GM19455 (cell line): ENCODE measurements around the gene CHCHD10.
A peak's percentile ranks its signal among the peaks of the same experiment; 100 is the strongest.
"Not testable (repeated sequence)": the region's sequence is repeated elsewhere in the genome, so short reads cannot be mapped to it uniquely, and the experiment has no call there.

Experiments used
- ATAC-seq: cut with Tn5 transposase; IDR thresholded peaks from one replicate; pipeline ENCODE4 v1.9.1; 2021; ENCODE audit not compliant: unreplicated experiment

Gene CHCHD10

DNA sequence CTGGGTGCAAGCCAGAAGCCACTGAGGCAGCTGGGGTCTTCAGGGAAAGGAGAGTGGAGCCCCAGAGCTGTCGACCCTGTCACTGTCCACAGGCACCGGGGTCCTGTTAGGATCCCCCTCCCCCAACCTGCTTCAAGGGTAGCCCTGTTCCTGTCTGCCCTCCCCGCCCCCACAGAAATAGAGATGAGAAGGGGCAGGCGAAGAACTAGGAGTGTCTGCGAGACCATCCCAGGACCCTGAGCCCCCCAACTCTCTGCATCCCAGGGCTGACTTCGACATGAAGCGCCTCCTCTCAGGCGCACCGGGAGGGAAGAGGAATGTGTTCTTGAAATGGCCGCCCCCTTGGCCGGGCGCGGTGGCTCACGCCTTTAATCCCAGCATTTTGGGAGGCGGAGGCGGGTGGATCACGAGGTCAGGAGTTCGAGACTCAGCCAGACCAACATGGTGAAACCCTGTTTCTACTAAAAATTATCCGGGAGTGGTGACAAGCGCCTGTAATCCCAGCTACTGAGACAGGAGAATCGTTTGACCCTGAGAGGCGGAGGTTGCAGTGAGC lies 16.3 kb downstream of the CHCHD10 start:
- ATAC-seq, result peak; percentile 14

DNA sequence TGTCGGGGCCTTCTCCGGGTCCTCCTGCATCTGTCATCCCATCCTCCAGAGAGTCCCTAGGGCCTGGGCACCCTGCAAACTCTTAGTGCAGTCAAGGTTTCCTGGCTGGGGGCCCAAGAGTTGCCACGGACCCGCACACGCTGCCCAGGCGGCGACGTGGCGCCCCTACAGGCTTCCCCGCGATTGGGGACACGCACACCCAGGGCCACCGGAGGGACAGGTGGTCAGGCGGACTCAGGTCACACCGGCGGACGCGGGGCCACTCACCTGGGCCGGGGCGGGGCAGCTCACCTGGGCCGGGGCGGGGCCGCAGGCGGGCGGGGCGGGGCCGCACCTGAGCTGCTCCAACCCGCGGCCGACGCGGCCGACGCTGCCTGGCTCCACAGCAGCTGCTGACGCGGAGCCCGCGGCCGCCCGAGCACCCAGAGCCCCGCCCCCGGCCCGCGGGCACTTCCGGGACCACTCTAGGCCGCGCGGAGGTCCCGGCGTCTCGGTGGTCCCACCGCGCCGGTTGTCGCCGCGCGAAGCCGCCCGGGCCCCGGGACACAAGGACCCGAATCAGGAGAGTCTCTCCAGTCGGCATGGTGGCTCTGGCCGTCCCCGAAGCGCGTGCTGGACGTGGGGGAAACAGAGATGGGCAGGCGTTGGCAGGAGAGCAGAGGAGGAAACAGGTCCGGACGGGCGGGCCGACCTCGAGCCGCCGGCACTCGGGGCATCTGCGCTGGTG lies 16.9 kb downstream of the CHCHD10 start, which contains the start of gene ZNF70:
ZNF70 (minus strand) TSS at position 399 of the 727 bp plus-strand sequence. CDS start 5,972 bp downstream, outside the sequence.
- ATAC-seq, result peak; percentile 69

DNA sequence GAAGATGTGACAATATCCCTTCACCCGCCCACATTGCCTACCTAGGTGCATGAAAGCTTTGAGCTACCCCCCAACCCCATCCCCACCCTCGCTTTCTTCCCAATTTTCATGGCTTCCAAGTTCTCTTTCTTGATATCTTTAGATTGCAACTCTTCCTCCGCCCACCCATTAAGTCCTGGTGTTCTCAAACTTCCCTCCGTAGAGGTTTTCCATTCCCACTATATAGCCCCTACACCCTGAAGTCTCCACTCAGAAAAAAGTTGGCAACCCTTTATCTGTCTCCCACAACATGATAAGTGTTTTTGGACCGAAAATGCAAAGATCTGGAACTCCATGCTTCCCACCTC lies 17.4 kb downstream of the CHCHD10 start:
- no peak for ATAC-seq

DNA sequence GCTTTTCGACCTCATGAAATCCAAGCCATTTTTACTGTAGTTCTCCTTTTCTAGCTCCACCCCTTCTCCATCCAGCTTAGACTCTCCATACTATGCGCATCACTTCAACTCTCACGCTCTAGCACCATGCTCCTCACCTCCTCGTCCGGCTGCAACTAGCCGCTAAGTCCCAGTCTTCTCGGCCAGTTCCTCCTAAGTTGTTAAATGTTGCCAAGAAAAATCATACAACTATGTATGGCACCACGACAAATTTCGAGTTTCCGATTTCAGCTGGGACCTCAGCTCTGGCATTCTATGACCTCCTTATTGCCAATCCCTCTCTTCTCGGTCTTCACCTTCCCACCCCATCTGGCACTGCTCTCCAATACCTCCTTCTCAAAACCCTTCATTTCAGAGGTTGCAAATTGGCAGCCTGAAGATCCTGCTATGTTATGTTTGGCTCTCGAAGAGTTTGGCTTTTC lies 17.9 kb downstream of the CHCHD10 start:
- no peak for ATAC-seq

DNA sequence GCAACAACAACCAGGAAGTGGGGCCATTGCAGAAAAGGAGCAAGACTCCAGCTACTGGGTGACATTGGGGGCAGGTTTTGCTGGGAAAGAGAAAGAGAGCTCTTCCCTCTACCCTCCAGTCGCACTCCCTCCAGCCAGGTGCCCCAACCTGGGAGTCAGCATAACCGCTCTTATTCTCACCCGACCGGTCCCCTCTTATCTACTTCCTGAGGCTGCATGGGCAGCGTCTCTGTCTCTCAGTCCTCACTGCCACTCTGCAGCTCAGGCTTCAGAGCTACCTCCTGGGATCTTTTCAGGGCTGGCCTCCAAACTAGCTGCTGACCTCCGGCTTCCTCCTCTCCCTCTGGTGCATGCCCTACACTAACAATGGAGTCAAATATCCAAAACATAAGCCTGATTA lies 22.0 kb downstream of the CHCHD10 start:
- ATAC-seq, result no peak

DNA sequence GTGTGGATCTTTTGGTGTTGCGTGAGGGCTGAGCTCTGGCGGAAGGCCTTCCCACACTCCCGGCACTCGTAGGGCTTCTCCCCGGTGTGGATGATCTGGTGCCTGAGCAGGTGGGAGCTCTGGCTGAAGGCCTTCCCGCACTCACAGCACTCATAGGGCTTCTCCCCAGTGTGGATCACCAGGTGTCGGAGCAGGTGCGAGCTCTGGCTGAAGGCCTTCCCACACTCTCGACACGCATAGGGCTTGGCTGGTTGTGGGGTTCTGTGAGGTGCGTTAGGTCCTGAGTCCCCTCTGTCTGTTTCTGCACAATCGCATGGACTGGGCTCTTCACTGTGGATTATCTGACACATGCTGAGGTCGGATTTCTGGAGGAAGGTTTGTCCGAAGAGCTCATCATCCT lies 23.3 kb downstream of the CHCHD10 start:
- no peak for ATAC-seq

DNA sequence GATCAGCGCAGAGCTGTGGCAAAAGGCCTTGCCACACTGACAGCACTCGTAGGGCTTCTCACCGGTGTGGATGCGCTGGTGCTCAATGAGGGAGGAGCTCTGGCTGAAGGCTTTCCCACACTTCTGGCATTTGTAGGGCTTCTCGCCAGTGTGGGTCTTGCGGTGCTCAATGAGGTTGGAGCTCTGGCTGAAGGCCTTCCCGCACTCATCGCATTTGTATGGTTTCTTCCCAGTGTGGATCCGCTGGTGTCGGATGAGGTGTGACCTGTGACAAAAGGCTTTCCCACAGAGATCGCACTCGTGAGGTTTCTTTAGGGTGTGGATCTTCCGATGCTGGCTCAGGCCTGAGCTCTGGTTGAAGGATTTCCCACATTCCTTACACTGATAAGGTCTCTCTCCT lies 23.8 kb downstream of the CHCHD10 start:
- ATAC-seq, result no peak

DNA sequence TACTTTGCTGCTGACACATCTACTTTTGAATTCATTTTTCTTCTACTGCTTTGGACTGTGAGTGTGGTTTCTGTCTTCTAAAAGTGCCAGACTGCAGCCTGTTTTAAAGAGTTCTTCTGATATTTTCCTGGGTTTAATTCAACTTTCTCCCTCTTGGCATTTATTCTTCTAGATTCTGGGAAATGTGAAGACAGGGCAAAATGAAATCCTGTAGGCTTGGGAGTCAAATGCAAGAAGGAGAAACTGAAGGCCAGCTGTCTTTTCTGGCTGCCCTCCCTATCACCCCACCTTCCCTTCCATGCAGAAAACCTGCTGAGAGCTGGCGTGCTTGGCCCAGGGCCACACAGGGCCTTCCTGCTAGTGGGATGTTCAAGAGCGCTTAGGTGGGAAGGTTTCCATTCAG lies 24.5 kb downstream of the CHCHD10 start:
- ATAC-seq, result no peak

DNA sequence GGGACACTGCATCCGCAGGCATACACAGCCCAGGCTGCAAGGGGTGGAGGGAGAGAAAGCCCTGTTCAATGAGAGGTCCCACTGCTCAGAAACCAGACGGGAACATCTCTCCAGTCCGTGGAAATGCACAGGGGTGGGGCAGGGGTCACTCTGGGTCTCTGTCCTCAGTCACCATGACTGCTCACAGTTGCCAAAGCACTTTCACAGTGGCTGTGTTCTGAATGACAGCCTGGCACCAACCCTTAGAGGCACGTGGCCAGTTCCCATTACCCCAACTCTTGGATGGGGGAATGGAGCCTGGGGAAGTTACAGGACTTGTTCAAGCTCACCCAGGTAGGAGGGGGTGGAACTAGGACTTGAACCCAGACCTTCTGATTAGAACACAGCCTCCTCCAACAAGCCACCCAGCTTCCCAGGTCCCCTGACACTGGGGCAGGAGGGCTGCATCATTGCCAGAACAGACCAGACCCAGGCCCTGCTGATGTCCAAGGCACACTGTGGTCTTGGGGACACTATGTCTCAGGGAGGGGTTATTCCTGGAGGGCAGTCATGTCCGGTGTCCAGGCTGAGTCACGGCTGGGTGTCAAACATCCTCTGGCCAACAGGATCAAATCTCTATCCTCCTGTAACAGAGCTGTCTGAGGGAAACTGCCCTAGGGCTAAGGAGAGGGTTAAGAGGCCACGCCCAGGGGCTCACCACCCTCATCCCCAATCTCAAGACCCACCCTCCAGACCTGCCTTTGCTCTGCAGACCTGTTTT lies 25.1 kb downstream of the CHCHD10 start:
- no peak for ATAC-seq

DNA sequence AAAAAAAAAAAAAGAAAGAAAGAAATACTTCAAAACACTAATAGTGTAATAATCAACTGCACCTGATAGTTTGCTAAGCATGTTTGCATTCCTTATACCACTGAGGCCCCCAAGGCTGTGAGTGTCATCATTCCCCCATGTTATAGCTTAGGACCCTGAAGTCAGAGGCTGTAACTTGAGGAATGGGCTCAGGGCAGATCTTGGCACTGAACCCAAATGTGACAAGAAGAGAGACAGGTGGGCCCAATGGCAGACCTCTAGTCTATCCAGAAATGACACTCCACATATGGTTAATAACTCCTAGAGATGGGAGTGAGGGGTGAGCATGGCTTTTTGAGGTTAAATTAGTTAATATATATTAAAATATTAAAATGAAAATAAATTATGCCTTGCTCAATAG lies 30.1 kb downstream of the CHCHD10 start:
- no peak for ATAC-seq

DNA sequence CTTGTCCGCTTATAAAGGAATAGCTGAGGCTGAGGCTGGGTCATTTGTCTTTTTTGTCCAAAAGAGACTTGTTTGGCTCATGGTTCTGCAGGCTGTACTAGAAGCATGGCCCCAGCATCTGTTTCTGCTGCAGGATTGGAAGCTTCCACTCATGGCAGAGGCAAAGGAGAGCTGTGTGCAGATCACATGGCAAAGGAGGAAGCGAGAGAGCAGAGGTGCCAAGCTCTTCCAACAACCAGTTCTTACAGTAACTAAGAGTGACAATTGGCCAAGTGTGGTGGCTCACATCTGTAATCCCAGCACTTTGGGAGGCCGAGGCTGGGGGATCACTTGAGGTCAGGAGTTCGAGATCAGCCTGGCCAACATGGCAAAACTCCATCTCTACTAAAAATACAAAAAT lies 39.7 kb downstream of the CHCHD10 start:
- not testable (repeated sequence) for ATAC-seq

DNA sequence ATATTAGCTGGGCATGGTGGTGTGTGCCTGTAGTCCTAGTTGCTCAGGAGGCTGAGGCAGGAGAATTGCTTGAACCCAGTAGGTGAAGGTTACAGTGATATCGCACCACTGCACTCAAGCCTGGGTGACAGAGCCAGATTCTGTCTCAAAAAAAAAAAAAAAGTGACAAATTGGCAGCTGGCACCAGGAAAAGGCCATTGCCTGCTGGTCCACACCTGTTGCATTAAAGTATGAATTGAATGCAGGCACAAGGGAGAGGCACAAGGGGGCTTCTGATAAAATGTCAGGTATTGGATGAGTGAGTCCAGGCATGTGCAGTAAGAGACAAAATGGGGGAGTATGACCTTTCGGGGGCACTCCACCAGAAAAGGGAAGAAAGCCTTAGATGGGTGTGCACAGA lies 45.0 kb downstream of the CHCHD10 start:
- ATAC-seq, result no peak

DNA sequence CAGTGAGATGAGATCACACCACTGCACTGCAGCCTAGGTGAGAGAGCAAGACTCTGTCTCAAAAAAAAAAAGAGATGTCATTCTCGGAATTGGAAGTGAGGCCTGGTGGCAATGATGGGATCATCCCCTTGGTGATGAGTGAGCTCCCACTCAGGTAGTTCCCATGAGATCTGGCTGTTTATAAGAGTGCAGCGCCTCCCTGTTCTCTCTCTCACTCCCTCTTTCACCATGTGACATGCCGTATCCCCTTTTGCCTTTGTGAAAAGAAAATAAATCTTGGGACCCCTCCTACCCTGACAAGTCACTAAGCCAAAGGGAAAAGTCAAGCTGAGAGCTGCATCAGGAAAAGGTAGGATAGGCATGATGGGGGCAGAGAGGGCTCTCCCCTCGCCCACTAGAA lies 45.6 kb downstream of the CHCHD10 start:
- no peak for ATAC-seq

DNA sequence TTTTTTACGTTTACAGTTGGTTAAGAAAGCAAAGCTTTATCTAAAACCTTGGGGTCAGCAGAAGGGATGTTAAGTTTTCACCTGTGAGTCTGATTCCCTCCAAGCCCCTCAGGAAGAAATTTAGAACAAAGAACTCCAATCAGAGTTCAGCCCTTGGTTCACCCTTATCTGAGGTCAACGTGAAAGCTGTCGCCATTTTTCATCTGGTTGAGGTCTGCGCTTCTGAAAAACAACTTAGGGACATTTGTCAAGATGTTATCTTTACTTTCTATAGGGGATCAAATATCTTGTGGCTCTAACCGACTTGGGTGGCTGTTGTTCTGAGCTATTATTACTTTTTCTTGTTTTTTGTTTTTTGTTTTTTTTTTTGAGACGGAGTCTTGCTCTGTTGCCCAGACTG lies 46.9 kb downstream of the CHCHD10 start:
- no peak for ATAC-seq

DNA sequence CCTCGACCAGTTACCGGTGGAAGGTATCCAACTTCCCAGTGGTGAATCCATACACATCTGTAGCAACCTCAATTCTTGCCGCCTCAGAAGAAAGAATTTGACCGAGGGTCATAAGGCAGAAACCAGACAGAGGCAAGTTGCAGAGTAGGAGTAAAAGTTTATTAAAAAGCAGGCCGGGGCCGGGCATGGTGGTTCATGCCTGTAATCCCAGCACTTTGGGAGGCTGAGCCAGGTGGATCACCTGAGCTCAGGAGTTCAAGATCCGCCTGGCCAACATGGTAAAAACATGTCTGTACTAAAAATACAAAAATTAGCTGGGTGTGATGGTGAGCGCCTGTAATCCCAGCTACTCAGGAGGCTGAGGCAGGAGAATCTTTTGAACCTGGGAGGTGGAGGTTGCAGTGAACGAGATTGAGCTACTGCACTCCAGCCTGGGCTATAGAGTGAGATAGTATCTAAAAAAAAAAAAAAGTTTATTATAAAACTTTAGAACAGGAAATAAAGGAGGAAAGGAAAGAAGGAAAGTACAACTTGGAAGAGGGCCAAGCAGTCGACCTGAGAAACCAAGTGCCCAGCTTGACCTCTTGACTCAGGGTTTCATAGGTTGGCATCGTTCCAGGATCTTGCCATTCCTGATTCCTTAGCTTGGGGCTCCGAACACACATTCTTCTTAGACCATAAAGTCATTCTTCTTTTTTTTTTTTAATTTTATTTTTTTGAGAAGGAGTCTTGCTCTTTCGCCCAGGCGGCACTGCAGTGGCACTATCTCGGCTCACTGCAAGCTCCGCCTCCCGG lies 49.2 kb downstream of the CHCHD10 start:
- no peak for ATAC-seq

DNA sequence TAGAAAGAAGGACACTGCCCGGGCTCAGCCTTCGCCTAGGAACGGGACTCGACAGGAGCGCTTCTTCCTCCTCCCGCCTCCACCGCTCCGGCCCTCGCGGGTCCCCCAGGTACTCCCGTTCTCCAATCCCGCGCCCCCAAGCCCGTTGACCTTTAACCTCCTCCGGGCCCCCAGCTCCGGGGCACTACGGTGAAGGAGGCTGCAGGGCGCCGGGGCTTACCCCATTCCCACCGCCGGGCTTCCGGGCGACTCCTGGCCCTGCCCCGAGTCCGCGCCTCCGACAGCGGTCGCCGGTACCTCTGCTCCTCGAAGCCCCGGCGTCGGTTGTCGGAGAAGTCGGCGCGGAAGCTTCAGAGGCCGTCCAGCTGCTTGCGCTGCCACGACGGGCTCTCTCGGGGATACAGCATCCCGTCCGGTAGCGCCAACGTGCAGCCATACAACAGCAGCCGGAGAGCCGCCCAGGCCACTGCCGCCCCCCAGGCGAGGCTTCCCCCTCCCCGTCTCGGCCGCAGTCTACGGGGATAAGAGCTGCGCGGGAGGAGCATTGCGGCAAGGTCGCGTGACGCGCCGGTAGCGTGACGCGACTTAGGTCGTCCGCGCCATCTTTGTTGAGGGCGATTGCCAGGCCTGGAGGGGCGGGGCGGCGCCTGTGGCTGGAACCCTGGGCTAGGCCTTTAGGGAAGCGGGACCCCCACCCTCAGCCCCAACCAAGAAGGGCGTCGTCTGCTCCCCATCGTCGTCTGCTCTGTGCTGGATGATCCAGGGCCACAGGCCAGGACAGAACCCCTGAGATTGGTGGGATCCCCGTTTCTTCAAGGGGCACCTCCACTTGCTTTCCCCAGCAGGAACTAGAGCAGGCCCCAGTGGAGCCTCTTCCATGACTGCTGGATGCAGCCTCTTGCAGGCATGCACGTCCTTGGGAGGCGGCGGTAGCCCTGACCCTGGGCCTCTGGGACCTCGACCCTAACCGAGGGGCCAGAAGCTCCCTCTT lies 50.7 kb downstream of the CHCHD10 start:
- no peak for ATAC-seq
